ENCODE results near the gene SLC9A8. TPM values are rescaled to one million over a fixed set of nuclear protein-coding genes. Genes with fewer than 3 reads are reported as not detected.

SLC9A8 gene
- total and polyA plus RNA-seq, 9 of the 15 experiments (the other 6 are each of a cell fraction or from before 2014, with no cell fraction given) = 0.56 to 9.7 (median 5.0) TPM

GRCh38 chr20:49915118-49915379, 102.4 kb downstream of the SLC9A8 start (continued):
- TF ChIP-seq PRDM10 (IDR thresholded peaks at IDR 0.05; ENCODE audit: partially characterized antibody) (peak; percentile 5), PYGO2 (tag; IDR thresholded peaks at IDR 0.05) (no peak), THAP12 (CRISPR knock-in tag; IDR thresholded peaks at IDR 0.05) (0 out of 2 replicates have a peak, but pooled peaks have one; percentile 25), ZNF347 (CRISPR knock-in tag; IDR thresholded peaks at IDR 0.05; ENCODE audit: low read depth) (no peak), FIP1L1 (IDR thresholded peaks at IDR 0.05; ENCODE audit: low read depth, low read length, poor library complexity, severe bottlenecking) (no peak)

Data from K562 (cell line).